Progenitor cell of endocrine pancreas (in vitro differentiated cells): ENCODE data around the gene MBNL2. TPM values are rescaled to one million over a fixed set of nuclear protein-coding genes. Genes with fewer than 3 reads are reported as not detected.

ENCODE experiments used
- DNase-seq: peaks from one replicate; pipeline ENCODE4 v3.0.0; 2021; ENCODE audit warnings: low spot score; ENCODE audit not compliant: unreplicated experiment
- H3K27ac Mint-ChIP-seq: 2 replicates; pipeline ENCODE4 v1.8.0; 2021; ENCODE audit warnings: mild to moderate bottlenecking, moderate library complexity, mixed read lengths
- H3K27me3 Mint-ChIP-seq: 2 replicates; pipeline ENCODE4 v1.8.0; 2021; ENCODE audit warnings: mixed read lengths
- H3K36me3 Mint-ChIP-seq: 2 replicates; pipeline ENCODE4 v1.8.0; 2022; ENCODE audit warnings: mixed read lengths; ENCODE audit not compliant: insufficient read depth
- H3K4me1 Mint-ChIP-seq: 2 replicates; pipeline ENCODE4 v1.8.0; 2021; ENCODE audit warnings: low read depth, mixed read lengths
- H3K4me3 Mint-ChIP-seq: 2 replicates; pipeline ENCODE4 v1.8.0; 2021; ENCODE audit warnings: low read depth, mild to moderate bottlenecking, moderate library complexity, mixed read lengths
- H3K9me3 Mint-ChIP-seq: 2 replicates; pipeline ENCODE4 v1.8.0; 2021; ENCODE audit warnings: low read depth, mixed read lengths
- total RNA-seq: library from RNA; stranded (reverse); gene quantifications from 2 replicates; pipeline ENCODE4 v1.2.1, GENCODE V29; 2021
- TF ChIP-seq, protein P1 (sequence below): fragments of 200-600 bp; sonication (generic); IDR thresholded peaks from one replicate; pipeline ENCODE4 v1.5.0; 2021; ENCODE audit warnings: antibody characterized with exemption, mild to moderate bottlenecking; ENCODE audit not compliant: unreplicated experiment

MBNL2 gene
- total RNA-seq, 1 donor from 2014 or later: 51.3 TPM

DNA sequence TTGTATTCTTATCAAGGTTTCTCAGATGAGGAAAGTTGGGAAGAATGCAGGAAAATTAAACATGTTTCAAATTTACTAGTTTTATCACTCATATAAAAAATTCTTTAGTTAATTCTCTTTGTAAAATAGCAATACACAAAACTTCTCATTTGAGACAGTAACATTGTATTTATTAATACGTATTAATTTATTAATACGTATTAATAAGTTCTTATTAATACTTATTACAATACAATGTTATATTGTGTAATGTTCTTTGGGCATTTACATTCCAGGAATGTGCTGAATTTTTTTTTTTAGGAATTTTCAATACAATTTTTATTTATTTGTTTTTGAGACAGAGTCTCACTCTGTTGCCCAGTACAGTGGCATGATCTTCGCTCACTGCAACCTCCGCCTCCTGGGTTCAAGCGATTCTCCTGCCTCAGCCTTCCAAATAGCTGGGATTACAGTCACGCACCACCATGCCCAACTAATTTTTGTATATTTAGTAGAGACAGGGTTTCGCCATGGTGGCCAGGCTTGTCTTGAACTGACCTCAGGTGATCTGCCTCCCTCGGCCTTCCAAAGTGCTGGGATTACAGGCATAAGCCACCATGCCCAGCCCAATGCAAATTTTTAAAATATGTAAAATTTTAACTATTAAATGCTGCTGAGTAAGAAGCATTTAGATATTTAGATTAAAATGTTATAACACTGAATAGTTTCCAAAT is 31.6 kb downstream of the MBNL2 start:
- H3K27ac Mint-ChIP-seq: no peak overlapping the region
- H3K4me3 Mint-ChIP-seq: no peak overlapping the region

DNA sequence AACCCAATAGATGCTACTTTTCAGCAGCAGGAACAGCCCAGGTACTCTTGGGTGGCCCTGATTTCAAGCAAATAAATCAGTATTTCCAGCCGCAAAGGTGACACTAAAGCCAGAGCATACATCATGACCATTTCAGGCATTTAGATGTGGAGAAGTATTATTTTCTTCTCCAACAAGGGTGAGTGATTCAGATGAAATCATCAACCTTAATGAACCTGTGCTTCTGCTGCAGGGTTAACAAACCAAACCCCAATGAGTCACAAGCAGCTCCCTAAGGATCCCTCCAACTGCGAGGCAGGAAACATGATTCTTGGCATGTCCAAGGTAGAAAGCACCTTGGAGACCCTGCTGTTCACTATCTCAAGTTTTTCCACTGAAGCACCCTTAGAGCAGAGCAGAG is 32.7 kb downstream of the MBNL2 start:
- Mint-ChIP-seq H3K36me3 (peaks cover 17% of the 10 kb centered on the region), H3K4me3 (no peak overlapping the region), H3K9me3 (peaks cover 6% of the 10 kb centered on the region), H3K27me3 (no peaks in the 10 kb centered on the region), H3K27ac (no peak overlapping the region), H3K4me1 (peaks cover 28% of the 10 kb centered on the region)
- TF ChIP-seq, protein P1, sequence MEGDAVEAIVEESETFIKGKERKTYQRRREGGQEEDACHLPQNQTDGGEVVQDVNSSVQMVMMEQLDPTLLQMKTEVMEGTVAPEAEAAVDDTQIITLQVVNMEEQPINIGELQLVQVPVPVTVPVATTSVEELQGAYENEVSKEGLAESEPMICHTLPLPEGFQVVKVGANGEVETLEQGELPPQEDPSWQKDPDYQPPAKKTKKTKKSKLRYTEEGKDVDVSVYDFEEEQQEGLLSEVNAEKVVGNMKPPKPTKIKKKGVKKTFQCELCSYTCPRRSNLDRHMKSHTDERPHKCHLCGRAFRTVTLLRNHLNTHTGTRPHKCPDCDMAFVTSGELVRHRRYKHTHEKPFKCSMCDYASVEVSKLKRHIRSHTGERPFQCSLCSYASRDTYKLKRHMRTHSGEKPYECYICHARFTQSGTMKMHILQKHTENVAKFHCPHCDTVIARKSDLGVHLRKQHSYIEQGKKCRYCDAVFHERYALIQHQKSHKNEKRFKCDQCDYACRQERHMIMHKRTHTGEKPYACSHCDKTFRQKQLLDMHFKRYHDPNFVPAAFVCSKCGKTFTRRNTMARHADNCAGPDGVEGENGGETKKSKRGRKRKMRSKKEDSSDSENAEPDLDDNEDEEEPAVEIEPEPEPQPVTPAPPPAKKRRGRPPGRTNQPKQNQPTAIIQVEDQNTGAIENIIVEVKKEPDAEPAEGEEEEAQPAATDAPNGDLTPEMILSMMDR: no peak
- DNase-seq: no peak

More for the DNA sequence above, 31.6 kb downstream of the MBNL2 start:
- H3K36me3 Mint-ChIP-seq: peaks cover 16% of the 10 kb centered on the region
- no peaks in the 10 kb centered on the region for H3K27me3 Mint-ChIP-seq
- TF ChIP-seq, protein P1: no peak
- H3K9me3 Mint-ChIP-seq: peaks cover 6% of the 10 kb centered on the region
- peaks cover 25% of the 10 kb centered on the region for H3K4me1 Mint-ChIP-seq
- DNase-seq: no peak

DNA sequence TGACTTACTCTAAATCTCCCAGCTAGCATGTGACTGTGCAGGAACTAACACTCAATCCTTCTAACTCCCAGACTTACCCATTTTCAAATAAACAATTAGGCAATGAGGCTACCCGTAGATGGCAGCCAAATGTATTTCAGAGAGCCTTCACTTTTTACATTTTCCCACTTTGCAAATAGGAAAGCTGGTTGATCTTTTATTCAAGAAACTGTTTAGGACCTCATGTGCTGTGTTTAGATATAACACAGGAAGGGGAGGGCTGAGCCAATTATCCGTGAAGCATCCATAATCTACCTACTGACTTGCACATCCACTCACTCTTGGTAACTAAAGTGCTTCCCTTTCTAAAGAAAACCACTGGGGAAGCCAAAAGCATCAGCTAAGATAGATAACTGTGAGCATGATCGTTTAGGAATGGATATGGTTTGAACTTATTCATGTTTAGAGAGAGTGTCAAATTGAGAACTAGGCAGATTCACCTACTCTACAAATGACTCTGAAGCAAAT is 33.4 kb downstream of the MBNL2 start:
- H3K9me3 Mint-ChIP-seq: peaks cover 6% of the 10 kb centered on the region
- no peak overlapping the region for H3K4me3 Mint-ChIP-seq
- no peak for DNase-seq
- no peak overlapping the region for H3K27ac Mint-ChIP-seq
- H3K4me1 Mint-ChIP-seq: peaks cover 30% of the 10 kb centered on the region
- H3K36me3 Mint-ChIP-seq: peaks cover 17% of the 10 kb centered on the region
- TF ChIP-seq, protein P1: no peak
- H3K27me3 Mint-ChIP-seq: no peaks in the 10 kb centered on the region

DNA sequence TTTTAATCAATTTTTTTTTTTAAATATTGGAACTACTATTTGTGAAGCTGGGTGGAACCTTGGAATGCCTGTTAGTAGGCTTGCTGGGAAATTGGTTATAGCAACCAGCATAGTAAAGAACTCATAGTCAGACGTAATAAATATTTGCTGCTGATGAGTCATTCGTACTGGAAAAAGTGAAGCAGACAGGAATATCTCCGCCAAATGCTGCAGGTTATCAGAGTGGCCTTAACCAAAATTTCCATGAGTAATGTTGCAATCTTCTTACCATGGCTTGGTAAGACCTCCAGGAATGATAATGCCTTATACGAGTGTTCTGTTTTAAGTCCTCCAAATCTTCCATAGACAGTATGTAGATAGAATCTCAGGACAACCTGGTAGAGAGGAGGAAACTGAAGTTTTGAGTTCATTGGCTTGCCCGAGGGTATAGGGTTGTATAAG is 34.2 kb downstream of the MBNL2 start:
- Mint-ChIP-seq H3K4me1 (peaks cover 36% of the 10 kb centered on the region), H3K9me3 (peaks cover 6% of the 10 kb centered on the region), H3K36me3 (peaks cover 19% of the 10 kb centered on the region), H3K27ac (no peak overlapping the region), H3K27me3 (no peaks in the 10 kb centered on the region), H3K4me3 (no peak overlapping the region)
- TF ChIP-seq, protein P1: no peak
- no peak for DNase-seq

DNA sequence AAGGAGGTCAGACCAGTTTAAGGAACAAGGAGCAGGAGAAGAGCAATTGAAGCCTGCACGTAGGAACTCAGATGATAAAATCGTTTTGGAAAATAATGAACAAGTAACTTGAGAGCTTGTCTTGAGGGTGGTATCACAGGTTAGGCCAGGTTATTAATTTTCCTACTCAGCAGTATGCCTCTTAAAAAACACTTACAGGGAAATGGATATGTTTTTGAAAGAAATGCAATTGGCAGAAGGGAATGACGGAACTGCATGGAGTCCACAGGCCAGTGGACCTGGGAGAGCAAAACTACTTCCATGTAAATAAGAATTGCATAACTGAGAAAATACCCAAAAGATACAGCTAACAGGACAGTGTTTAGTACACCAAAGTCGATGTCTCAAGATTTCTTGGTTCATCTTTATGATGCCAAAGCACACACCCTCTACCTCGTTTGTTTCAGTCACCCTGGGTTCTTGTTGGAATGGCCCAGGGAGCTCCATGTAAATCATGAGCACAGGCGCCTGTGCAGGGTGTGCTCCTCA is 35.2 kb downstream of the MBNL2 start:
- H3K9me3 Mint-ChIP-seq: peaks cover 6% of the 10 kb centered on the region
- H3K36me3 Mint-ChIP-seq: peaks cover 20% of the 10 kb centered on the region
- TF ChIP-seq, protein P1: no peak
- no peak for DNase-seq
- peaks cover 38% of the 10 kb centered on the region for H3K4me1 Mint-ChIP-seq
- H3K4me3 Mint-ChIP-seq: no peak overlapping the region
- peak overlapping the region; percentile 9 for H3K27ac Mint-ChIP-seq
- H3K27me3 Mint-ChIP-seq: no peaks in the 10 kb centered on the region
